ENCODE data around the gene SPOCK1.

- TF ChIP-seq CTCF (conservative IDR thresholded peaks at IDR 0.05) (no peak), EZH2 (IDR thresholded peaks at IDR 0.05; ENCODE audit: low read depth) (no peak)
Measured at GRCh38 chr5:137328463-137328862, 170.7 kb downstream of the SPOCK1 start.

Measured in PC-9 (cell line).